Pancreas (tissue), 10 donors: ENCODE measurements around the gene JAKMIP1. TPM values are rescaled to one million over a fixed set of nuclear protein-coding genes. Genes with fewer than 3 reads are reported as not detected.

Experiments used
- ATAC-seq, 4 donors: fragments of 200-7000 bp; cut with Tn5 transposase; one replicate each; pipeline versions ENCODE4 v1.8.0 to v1.9.1; 2020; ENCODE audit warnings: mild to moderate bottlenecking in 4 of 4, moderate library complexity in 4 of 4
- DNase-seq, 6 donors: peaks; one replicate each; pipeline ENCODE4 v3.0.0-alpha.2; 2020
- FAIRE-seq: peaks from 2 replicates; lab custom pipeline; 2012; peaks lifted over from hg19 to GRCh38; lab: Jason Lieb, UNC
- H3K27ac ChIP-seq, 4 donors: fragments of 200-600 bp; sonication (generic); 1 replicate in 3 of 4; 2 replicates in 1 of 4; pipeline versions ENCODE4 v1.5.0 to v1.8.0; 2020
- H3K27me3 ChIP-seq, 4 donors: fragments of 200-600 bp; one replicate each; pipeline ENCODE4 v1.8.0; 2021
- H3K36me3 ChIP-seq, 3 donors: fragments of 200-600 bp; sonication (generic) in 1 of 3; one replicate each; pipeline versions ENCODE4 v1.5.0 to v1.8.0; 2020 to 2021
- H3K4me1 ChIP-seq, 3 donors: fragments of 200-600 bp; one replicate each; pipeline ENCODE4 v1.8.0; 2021
- H3K4me3 ChIP-seq, 4 donors: fragments of 200-600 bp; sonication (generic) in 2 of 4; one replicate each; pipeline versions ENCODE4 v1.5.0 to v1.8.0; 2020 to 2021
- H3K9me3 ChIP-seq, 4 donors: fragments of 200-600 bp; one replicate each; pipeline ENCODE4 v1.8.0; 2021
- WGBS, 2 donors: extraction: QIAGEN DNeasy Blood & Tissue Kit; methylation state at CpG; one replicate each; pipeline ENCODE4 v1.1.7; 2013; 5-methylcytosine and 5-hydroxymethylcytosine counted together
- intact Hi-C, 3 donors: fragments of 100-400 bp; cut with DNase I; formaldehyde crosslinking; loops; one replicate each; pipeline versions ENCODE4 v1.11.1 to v1.14.2; 2022
- polyA plus RNA-seq, 2 donors: library from polyadenylated mRNA; stranded (reverse); fragments of 200-250 nt; gene quantifications; one replicate each; pipeline ENCODE4 v1.2.3, GENCODE V29; 2013
- total RNA-seq, 6 donors: library from RNA; stranded (reverse); fragmentation: NEBNext Ultra II Directional in 4 of 6; extraction: Animal tissue kit (Norgen Biotek cat#: 25700) in 4 of 6; gene quantifications; one replicate each; pipeline versions ENCODE4 v1.2.1 to v1.2.4, GENCODE V29; 2021 to 2023
- TF ChIP-seq, protein P1 (sequence below), 4 donors: fragments of 200-600 bp; sonication (generic) in 3 of 4; IDR thresholded peaks; one replicate each; pipeline versions ENCODE4 v1.5.0 to v1.8.0; 2021; ENCODE audit warnings: antibody characterized with exemption in 4 of 4
- donor health status: healthy with polysubstance abuse.
- donor health status: DM: no; HTN: no; CAD: no; lungs with moderate emphysema.
- donor health status: DM: no; HTN: no; CAD: no.
- donor health status: control.
- donor health status: control.
- donor health status: Bipolar disorder and iron deficiency.
- donor health status: DM: yes; HTN: yes; CAD: no.
- donor health status: DM: no; HTN: no; CAD: no.
- donor health status: DM: no; HTN: no; CAD: no.
- donor health status: DM: yes; HTN: yes; CAD: no.

JAKMIP1 gene
- total and polyA plus RNA-seq, 8 donors = 0.16 to 4.3 (median 0.59) TPM

DNA sequence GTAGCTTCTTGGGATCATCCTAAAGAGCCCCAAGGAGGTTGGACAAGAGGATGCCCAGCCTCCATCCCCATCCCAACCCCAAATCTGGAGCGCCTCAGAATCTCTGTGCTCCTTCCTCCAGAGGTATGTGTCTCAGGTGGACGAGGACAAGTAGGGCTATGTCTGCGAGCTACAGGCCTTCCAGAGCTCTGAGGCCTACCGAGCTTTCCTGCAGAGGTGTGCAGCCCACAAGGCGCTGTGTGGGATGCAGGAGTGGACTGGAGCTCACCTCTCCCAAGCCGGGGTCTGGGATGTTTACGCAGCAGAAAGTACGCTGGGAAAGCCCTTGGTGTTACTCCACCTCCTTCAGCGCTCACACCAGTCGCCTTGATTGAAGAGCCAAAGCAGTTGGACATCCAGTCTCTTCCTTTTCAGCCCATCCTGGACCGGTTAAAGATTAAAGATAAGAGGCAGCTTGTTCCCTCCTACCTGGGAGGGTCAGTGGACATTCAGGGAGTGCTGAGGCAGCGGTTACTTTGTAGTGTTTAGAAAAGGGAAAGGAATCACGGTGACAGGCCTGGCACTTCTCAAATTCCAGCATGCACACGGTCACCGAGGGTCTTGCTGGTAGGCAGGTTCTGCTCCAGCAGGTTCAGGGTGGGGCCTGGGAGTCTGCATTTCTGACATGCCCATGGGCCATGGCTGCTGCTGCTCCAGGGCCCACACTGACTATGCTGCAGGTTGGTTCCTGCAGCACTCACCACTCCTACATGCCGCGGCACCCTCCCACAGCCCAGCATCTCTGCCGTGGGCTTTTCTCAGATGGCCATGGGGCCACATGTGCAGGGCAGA lies 29.5 kb upstream of the JAKMIP1 start:
- TF ChIP-seq, protein P1, sequence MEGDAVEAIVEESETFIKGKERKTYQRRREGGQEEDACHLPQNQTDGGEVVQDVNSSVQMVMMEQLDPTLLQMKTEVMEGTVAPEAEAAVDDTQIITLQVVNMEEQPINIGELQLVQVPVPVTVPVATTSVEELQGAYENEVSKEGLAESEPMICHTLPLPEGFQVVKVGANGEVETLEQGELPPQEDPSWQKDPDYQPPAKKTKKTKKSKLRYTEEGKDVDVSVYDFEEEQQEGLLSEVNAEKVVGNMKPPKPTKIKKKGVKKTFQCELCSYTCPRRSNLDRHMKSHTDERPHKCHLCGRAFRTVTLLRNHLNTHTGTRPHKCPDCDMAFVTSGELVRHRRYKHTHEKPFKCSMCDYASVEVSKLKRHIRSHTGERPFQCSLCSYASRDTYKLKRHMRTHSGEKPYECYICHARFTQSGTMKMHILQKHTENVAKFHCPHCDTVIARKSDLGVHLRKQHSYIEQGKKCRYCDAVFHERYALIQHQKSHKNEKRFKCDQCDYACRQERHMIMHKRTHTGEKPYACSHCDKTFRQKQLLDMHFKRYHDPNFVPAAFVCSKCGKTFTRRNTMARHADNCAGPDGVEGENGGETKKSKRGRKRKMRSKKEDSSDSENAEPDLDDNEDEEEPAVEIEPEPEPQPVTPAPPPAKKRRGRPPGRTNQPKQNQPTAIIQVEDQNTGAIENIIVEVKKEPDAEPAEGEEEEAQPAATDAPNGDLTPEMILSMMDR (IDR thresholded peaks at IDR 0.05) = no peak
- FAIRE-seq = no peak
- peak in 1 of 6 donors; percentile 33 for DNase-seq
- no peaks in the 10 kb centered on the region for H3K36me3 ChIP-seq
- no peak overlapping the region for H3K4me3 ChIP-seq
- no peaks in the 10 kb centered on the region for H3K9me3 ChIP-seq
- H3K27ac ChIP-seq = no peak overlapping the region
- no peaks in the 10 kb centered on the region for H3K27me3 ChIP-seq
- no peak for ATAC-seq
- 54 to 61% methylated on average over 18 of the region's 18 CpGs for WGBS, 2 donors
- intact Hi-C loops = no loop called here
- no peaks in the 10 kb centered on the region for H3K4me1 ChIP-seq

- WGBS, 2 donors = 27 to 31% methylated on average over 7 of the region's 7 CpGs
- TF ChIP-seq, protein P1 (IDR thresholded peaks at IDR 0.05) = no peak
- no peaks in the 10 kb centered on the region for H3K4me1 ChIP-seq
- peak in 2 of 4 donors; percentile 63 to 65 for ATAC-seq
- no peak overlapping the region for H3K4me3 ChIP-seq
- no peaks in the 10 kb centered on the region for H3K36me3 ChIP-seq
- H3K9me3 ChIP-seq = no peaks in the 10 kb centered on the region
- no peaks in the 10 kb centered on the region for H3K27me3 ChIP-seq
- H3K27ac ChIP-seq = no peak overlapping the region
- DNase-seq = peak in 1 of 6 donors; percentile 31
- intact Hi-C loops = no loop called here
- FAIRE-seq = no peak
Measured at GRCh38 chr4:6229095-6229494, 28.7 kb upstream of the JAKMIP1 start.

- Histone ChIP-seq H3K36me3 (no peaks in the 10 kb centered on the region), H3K4me1 (no peaks in the 10 kb centered on the region), H3K27ac (no peak overlapping the region), H3K27me3 (no peaks in the 10 kb centered on the region), H3K4me3 (no peak overlapping the region), H3K9me3 (no peaks in the 10 kb centered on the region)
- DNase-seq = no peak
- WGBS, 2 donors = 67 to 73% methylated on average over 16 of the region's 16 CpGs
- TF ChIP-seq, protein P1 (IDR thresholded peaks at IDR 0.05) = no peak
- FAIRE-seq = no peak
- intact Hi-C loops = no loop called here
- ATAC-seq = no peak
Measured at GRCh38 chr4:6228158-6229067, 28.1 kb upstream of the JAKMIP1 start.

- Histone ChIP-seq H3K27ac (no peak overlapping the region), H3K9me3 (no peaks in the 10 kb centered on the region), H3K36me3 (no peaks in the 10 kb centered on the region), H3K27me3 (no peaks in the 10 kb centered on the region), H3K4me1 (no peaks in the 10 kb centered on the region), H3K4me3 (no peak overlapping the region)
- ATAC-seq (no peak), DNase-seq (no peak), FAIRE-seq (no peak)
- intact Hi-C loops = no loop called here
- WGBS, 2 donors = 59 to 64% methylated on average over 12 of the region's 12 CpGs
- TF ChIP-seq, protein P1 (IDR thresholded peaks at IDR 0.05) = no peak
Measured at GRCh38 chr4:6227412-6228157, 27.2 kb upstream of the JAKMIP1 start.
